H9 (cell line): ENCODE data around the gene CCDC92. TPM values are rescaled to one million over a fixed set of nuclear protein-coding genes. Genes with fewer than 3 reads are reported as not detected.

Experiments
- DNase-seq: peaks from one replicate; pipeline ENCODE4 v3.0.0-alpha.2; 2017
- H2AFZ ChIP-seq: one replicate; pipeline ENCODE4 v1.6.1; 2013; ENCODE audit warnings: mild to moderate bottlenecking, low read length, control low read depth, moderate library complexity
- H2AK5ac ChIP-seq: 2 replicates; pipeline ENCODE4 v1.6.1; 2013; ENCODE audit warnings: low read length, control low read depth, mixed read lengths; ENCODE audit not compliant: insufficient read length
- H2BK120ac ChIP-seq: one replicate; pipeline ENCODE4 v1.6.1; 2013; ENCODE audit warnings: low read depth, mild to moderate bottlenecking, low read length, control low read depth, inconsistent platforms; ENCODE audit not compliant: poor library complexity, severe bottlenecking
- H2BK12ac ChIP-seq: 2 replicates; pipeline ENCODE4 v1.6.1; 2013; ENCODE audit warnings: low read length, control low read depth, mixed read lengths, low read depth; ENCODE audit not compliant: insufficient read length
- H2BK15ac ChIP-seq: 2 replicates; pipeline ENCODE4 v1.6.1; 2013; ENCODE audit warnings: low read depth, low read length, control low read depth
- H2BK20ac ChIP-seq: one replicate; pipeline ENCODE4 v1.6.1; 2013; ENCODE audit warnings: low read depth, mild to moderate bottlenecking, low read length, control low read depth, inconsistent platforms; ENCODE audit not compliant: poor library complexity, severe bottlenecking
- H2BK5ac ChIP-seq: 2 replicates; pipeline ENCODE4 v1.6.1; 2013; ENCODE audit warnings: low read length, control low read depth, mixed read lengths; ENCODE audit not compliant: insufficient read length
- H3K14ac ChIP-seq: 2 replicates; pipeline ENCODE4 v1.6.1; 2013; ENCODE audit warnings: low read length, control low read depth; ENCODE audit not compliant: insufficient read depth
- H3K18ac ChIP-seq: 2 replicates; pipeline ENCODE4 v1.6.1; 2013; ENCODE audit warnings: low read depth, mild to moderate bottlenecking, mixed read lengths, low read length, control low read depth; ENCODE audit not compliant: insufficient read length
- H3K23ac ChIP-seq: 2 replicates; pipeline ENCODE4 v1.6.1; 2013; ENCODE audit warnings: low read length, control low read depth, mixed read lengths, low read depth; ENCODE audit not compliant: insufficient read length
- H3K23me2 ChIP-seq: 2 replicates; pipeline ENCODE4 v1.6.1; 2013; ENCODE audit warnings: low read depth, mild to moderate bottlenecking, mixed read lengths, low read length, control low read depth; ENCODE audit not compliant: insufficient read length, poor library complexity, severe bottlenecking
- H3K27ac ChIP-seq: 2 replicates; pipeline ENCODE4 v1.5.1; 2013; ENCODE audit warnings: low read length, control low read depth, mixed read lengths, low read depth; ENCODE audit not compliant: insufficient read length
- H3K27me3 ChIP-seq: 2 replicates; pipeline ENCODE4 v1.6.1; 2013; ENCODE audit warnings: low read length, control low read depth, inconsistent platforms; ENCODE audit not compliant: insufficient read depth
- H3K4ac ChIP-seq: 2 replicates; pipeline ENCODE4 v1.6.1; 2013; ENCODE audit warnings: low read depth, mild to moderate bottlenecking, control low read depth, inconsistent platforms, low read length, moderate library complexity
- H3K4me1 ChIP-seq: 2 replicates; pipeline ENCODE4 v1.6.1; 2013; ENCODE audit warnings: low read length, control low read depth, inconsistent platforms; ENCODE audit not compliant: insufficient read depth
- H3K4me2 ChIP-seq: 2 replicates; pipeline ENCODE4 v1.6.1; 2013; ENCODE audit warnings: low read length, control low read depth, mixed read lengths; ENCODE audit not compliant: insufficient read length, insufficient read depth
- H3K56ac ChIP-seq: 2 replicates; pipeline ENCODE4 v1.6.1; 2013; ENCODE audit warnings: low read depth, mild to moderate bottlenecking, mixed read lengths, low read length, control low read depth; ENCODE audit not compliant: insufficient read length
- H3K79me1 ChIP-seq: 2 replicates; pipeline ENCODE4 v1.6.1; 2013; ENCODE audit warnings: low read depth, mild to moderate bottlenecking, moderate library complexity, low read length, control low read depth, inconsistent platforms; ENCODE audit not compliant: insufficient read depth, poor library complexity, severe bottlenecking
- H3K79me2 ChIP-seq: 2 replicates; pipeline ENCODE4 v1.6.1; 2013; ENCODE audit warnings: low read length, control low read depth, inconsistent platforms; ENCODE audit not compliant: insufficient read depth
- H3K9ac ChIP-seq: 2 replicates; pipeline ENCODE4 v1.6.1; 2013; ENCODE audit warnings: low read length, control low read depth, mixed read lengths; ENCODE audit not compliant: insufficient read length; ENCODE audit errors: extremely low read depth
- H3K9me3 ChIP-seq: one replicate; pipeline ENCODE4 v1.6.1; 2013; ENCODE audit warnings: low read depth, low read length, inconsistent platforms; ENCODE audit not compliant: control insufficient read depth
- H3T11ph ChIP-seq: one replicate; pipeline ENCODE4 v1.6.1; 2013; ENCODE audit warnings: mild to moderate bottlenecking, low read length, control low read depth, inconsistent platforms
- H4K20me1 ChIP-seq: one replicate; pipeline ENCODE4 v1.6.1; 2013; ENCODE audit not compliant: control insufficient read depth, insufficient read length, insufficient read depth
- H4K5ac ChIP-seq: 2 replicates; pipeline ENCODE4 v1.6.1; 2013; ENCODE audit warnings: low read depth, mild to moderate bottlenecking, mixed read lengths, low read length, control low read depth; ENCODE audit not compliant: insufficient read length
- H4K8ac ChIP-seq: replicated peaks from 2 replicates; pipeline ENCODE4 v1.6.1; 2013; ENCODE audit warnings: low read length, control low read depth, mixed read lengths, low read depth; ENCODE audit not compliant: insufficient read length
- H4K91ac ChIP-seq: 2 replicates; pipeline ENCODE4 v1.6.1; 2013; ENCODE audit warnings: low read depth, mild to moderate bottlenecking, moderate library complexity, mixed read lengths, low read length, control low read depth; ENCODE audit not compliant: insufficient read length
- H3K27ac Mint-ChIP-seq, 3 experiments: 2 replicates in 2 of 3; 3 replicates in 1 of 3; pipeline ENCODE4 v1.8.0; 2020 to 2021; ENCODE audit warnings: mixed read lengths in 3 of 3, mild to moderate bottlenecking in 1 of 3, moderate library complexity in 1 of 3
- H3K27me3 Mint-ChIP-seq: 2 replicates; pipeline ENCODE4 v1.8.0; 2021; ENCODE audit warnings: low read depth, mild to moderate bottlenecking, moderate library complexity, mixed read lengths
- H3K36me3 Mint-ChIP-seq, 3 experiments: 2 replicates in 2 of 3; 3 replicates in 1 of 3; pipeline ENCODE4 v1.8.0; 2020 to 2021; ENCODE audit warnings: low read depth in 3 of 3, mixed read lengths in 3 of 3; ENCODE audit not compliant: insufficient read depth in 1 of 3
- H3K4me1 Mint-ChIP-seq, 2 experiments: 2 replicates each; pipeline ENCODE4 v1.8.0; 2020; ENCODE audit warnings: mixed read lengths in 2 of 2
- H3K4me3 Mint-ChIP-seq, 2 experiments: 2 replicates in 1 of 2; 3 replicates in 1 of 2; pipeline ENCODE4 v1.8.0; 2020 to 2021; ENCODE audit warnings: mild to moderate bottlenecking in 2 of 2, mixed read lengths in 2 of 2, moderate library complexity in 1 of 2
- H3K9me3 Mint-ChIP-seq, 2 experiments: 2 replicates in 1 of 2; 3 replicates in 1 of 2; pipeline ENCODE4 v1.8.0; 2020; ENCODE audit warnings: mild to moderate bottlenecking in 2 of 2, mixed read lengths in 2 of 2, moderate library complexity in 1 of 2
- WGBS: extraction: QIAGEN DNeasy Blood & Tissue Kit; methylation state at CpG from one replicate; pipeline ENCODE4 v1.1.7; 2013; ENCODE audit warnings: missing lambda C conversion rate, low lambda C conversion rate, mixed read lengths; ENCODE audit not compliant: insufficient read length; ENCODE audit errors: extremely low coverage; 5-methylcytosine and 5-hydroxymethylcytosine counted together
- total RNA-seq: library from RNA; stranded (reverse); gene quantifications from 2 replicates; pipeline ENCODE4 v1.2.1, GENCODE V29; 2021
- TF ChIP-seq, protein P1 (sequence below): fragments of 200-600 bp; sonication (generic); conservative IDR thresholded peaks from 3 replicates; pipeline ENCODE4 v1.8.0; 2021; ENCODE audit warnings: antibody characterized with exemption, mild to moderate bottlenecking

Gene CCDC92
- total RNA-seq, 1 experiment from 2014 or later = 1.3 TPM

GRCh38 chr12:123973552-123974341 is 1.1 kb upstream of the CCDC92 start:
- Histone ChIP-seq H3K79me1 (no peaks in the 10 kb centered on the region), H4K91ac (no peak overlapping the region), H4K20me1 (no peaks in the 10 kb centered on the region), H2AK5ac (no peak overlapping the region), H2BK15ac (no peak overlapping the region), H3K23ac (no peak overlapping the region), H3K27ac (no peak overlapping the region), H3K4me2 (peak overlapping the region; percentile 96), H4K5ac (no peak overlapping the region), H3K27me3 (peaks cover 36% of the 10 kb centered on the region), H2BK20ac (no peak overlapping the region), H3K18ac (peak overlapping the region; percentile 85), H3K14ac (peak overlapping the region; percentile 73; the same call in 1 of the 2 replicates), H2BK12ac (no peak overlapping the region), H3T11ph (no peak overlapping the region), H3K9me3 (no peaks in the 10 kb centered on the region), H3K4ac (no peak overlapping the region), H3K79me2 (no peaks in the 10 kb centered on the region), H3K56ac (no peak overlapping the region), H3K9ac (peak overlapping the region; percentile 34), H2AFZ (no peak overlapping the region), H4K8ac (no peak overlapping the region), H3K4me1 (no peaks in the 10 kb centered on the region), H2BK120ac (no peak overlapping the region), H3K23me2 (peaks cover 8% of the 10 kb centered on the region), H2BK5ac (no peak overlapping the region)
- Mint-ChIP-seq H3K36me3 (peaks cover 9 to 21% (median 15%) of the 10 kb centered on the region in 3 experiments), H3K4me1 (peaks cover 10 to 15% of the 10 kb centered on the region in 2 experiments), H3K4me3 (peak overlapping the region; percentile 81 to 94), H3K9me3 (no peaks in the 10 kb centered on the region), H3K27ac (peak overlapping the region in 1 of 3 experiments; percentile 78; a peak in 2 of 7 replicates), H3K27me3 (peaks cover 80% of the 10 kb centered on the region)
- TF ChIP-seq, protein P1, sequence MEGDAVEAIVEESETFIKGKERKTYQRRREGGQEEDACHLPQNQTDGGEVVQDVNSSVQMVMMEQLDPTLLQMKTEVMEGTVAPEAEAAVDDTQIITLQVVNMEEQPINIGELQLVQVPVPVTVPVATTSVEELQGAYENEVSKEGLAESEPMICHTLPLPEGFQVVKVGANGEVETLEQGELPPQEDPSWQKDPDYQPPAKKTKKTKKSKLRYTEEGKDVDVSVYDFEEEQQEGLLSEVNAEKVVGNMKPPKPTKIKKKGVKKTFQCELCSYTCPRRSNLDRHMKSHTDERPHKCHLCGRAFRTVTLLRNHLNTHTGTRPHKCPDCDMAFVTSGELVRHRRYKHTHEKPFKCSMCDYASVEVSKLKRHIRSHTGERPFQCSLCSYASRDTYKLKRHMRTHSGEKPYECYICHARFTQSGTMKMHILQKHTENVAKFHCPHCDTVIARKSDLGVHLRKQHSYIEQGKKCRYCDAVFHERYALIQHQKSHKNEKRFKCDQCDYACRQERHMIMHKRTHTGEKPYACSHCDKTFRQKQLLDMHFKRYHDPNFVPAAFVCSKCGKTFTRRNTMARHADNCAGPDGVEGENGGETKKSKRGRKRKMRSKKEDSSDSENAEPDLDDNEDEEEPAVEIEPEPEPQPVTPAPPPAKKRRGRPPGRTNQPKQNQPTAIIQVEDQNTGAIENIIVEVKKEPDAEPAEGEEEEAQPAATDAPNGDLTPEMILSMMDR = no peak
- WGBS = no CpG with 5 or more reads among the region's 69 CpGs
- peak; percentile 66 for DNase-seq
